Measurements from ENCODE around the gene DECR2.
"Not testable (repeated sequence)": the region's sequence is repeated elsewhere in the genome, so short reads cannot be mapped to it uniquely, and the experiment has no call there.

DECR2 gene

DNA sequence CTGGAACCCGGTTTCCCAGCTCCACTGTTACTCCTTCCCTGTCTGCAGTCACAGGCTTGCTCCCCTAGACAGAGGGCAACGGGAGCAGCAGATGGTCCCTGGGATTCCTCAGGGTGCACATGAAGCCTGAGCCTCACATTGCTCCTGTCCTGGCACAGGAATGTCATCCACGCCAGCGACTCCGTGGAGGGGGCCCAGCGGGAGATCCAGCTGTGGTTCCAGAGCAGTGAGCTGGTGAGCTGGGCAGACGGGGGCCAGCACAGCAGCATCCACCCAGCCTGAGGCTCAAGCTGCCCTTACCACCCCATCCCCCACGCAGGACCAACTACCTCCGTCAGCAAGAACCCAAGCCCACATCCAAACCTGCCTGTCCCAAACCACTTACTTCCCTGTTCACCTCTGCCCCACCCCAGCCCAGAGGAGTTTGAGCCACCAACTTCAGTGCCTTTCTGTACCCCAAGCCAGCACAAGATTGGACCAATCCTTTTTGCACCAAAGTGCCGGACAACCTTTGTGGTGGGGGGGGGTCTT lies 1.6 kb upstream of the DECR2 start:
- no peak for DNase-seq (ENCODE audit: low read depth)

DNA sequence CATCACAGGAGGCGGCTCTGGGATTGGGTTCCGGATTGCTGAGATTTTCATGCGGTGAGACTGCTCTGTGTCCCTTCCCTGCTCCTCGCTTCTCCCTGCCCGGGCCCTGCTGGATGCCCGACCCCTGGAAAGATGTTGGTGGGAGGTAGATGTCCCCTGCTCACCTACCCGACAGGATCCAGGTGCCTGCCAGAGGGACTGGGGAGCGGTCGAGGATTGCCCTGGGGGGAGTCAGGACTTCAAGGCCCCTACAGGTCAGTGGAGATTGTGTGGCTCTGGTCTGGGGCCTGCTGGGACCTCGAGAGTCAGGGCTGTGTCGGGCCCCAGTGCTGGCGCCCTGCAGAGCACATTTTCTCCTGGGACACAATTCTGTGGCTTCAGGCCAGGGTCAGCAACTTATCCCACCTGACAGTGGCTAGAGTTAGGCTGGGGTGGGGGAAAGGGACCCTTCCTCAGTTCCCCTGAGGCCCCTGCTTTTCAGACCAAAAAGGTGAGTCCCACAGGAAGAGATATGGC lies 3.3 kb downstream of the DECR2 start:
- DNase-seq (ENCODE audit: low read depth) = no peak

DNA sequence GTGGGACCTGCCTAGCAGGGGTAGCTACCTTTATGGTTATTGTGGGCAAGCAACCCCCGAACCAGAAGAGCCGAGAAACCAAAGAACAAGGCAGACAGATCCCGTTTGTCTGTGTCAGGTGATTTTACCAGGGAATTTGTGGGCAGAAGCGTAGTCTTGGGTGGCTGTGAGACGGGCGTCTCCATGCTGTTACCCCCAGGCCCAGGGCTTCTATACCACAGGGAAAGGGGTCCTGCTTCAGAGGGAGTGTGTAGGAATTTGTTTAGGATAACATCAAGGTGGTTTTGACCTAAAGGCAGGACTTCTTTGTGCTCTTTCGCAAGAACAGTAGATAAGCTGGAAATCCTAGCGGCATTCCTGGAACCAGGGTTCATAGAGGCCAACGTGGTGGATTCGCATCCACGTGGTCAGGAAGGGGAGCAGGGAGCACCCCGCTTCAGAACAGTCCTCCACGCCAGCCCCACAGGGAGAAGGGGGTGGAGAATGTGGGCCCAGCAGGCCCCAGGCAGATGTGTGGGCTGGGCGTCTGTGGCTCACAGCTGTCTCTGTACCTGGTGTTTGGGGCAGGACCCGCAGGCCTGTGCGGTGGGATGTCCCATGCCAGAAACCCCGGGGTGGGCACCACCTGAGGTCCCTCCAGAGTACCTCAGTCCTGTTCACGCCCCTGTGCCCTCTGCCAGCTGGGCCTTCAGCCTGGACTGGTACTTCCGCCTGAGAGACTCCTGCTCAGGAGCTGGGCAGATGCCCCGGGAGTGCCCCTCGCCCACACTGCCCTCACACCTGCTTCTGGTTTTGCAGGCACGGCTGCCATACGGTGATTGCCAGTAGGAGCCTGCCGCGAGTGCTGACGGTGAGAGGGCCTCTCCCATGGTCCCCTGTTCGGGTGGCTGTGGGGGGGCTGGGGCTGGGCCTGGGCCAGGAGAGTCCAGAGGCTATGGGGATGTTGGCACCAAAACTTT lies 4.1 kb downstream of the DECR2 start:
- no peak for DNase-seq (ENCODE audit: low read depth)

DNA sequence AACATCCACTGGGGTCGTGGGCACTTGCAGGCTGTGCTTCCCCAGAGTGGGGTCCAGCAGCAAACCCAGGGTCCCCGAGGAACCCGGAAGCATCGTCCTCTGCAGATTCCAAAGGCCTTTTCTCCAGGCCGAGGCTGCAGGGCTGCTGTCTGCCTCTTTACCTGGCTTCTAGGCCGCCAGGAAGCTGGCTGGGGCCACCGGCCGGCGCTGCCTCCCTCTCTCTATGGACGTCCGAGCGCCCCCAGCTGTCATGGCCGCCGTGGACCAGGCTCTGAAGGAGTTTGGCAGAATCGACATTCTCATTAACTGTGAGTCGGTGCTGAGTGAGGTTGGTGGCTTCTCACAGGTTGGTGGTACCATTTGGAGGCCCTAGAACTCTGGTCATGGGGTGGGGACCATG lies 5.6 kb downstream of the DECR2 start:
- no peak for DNase-seq (ENCODE audit: low read depth)

DNA sequence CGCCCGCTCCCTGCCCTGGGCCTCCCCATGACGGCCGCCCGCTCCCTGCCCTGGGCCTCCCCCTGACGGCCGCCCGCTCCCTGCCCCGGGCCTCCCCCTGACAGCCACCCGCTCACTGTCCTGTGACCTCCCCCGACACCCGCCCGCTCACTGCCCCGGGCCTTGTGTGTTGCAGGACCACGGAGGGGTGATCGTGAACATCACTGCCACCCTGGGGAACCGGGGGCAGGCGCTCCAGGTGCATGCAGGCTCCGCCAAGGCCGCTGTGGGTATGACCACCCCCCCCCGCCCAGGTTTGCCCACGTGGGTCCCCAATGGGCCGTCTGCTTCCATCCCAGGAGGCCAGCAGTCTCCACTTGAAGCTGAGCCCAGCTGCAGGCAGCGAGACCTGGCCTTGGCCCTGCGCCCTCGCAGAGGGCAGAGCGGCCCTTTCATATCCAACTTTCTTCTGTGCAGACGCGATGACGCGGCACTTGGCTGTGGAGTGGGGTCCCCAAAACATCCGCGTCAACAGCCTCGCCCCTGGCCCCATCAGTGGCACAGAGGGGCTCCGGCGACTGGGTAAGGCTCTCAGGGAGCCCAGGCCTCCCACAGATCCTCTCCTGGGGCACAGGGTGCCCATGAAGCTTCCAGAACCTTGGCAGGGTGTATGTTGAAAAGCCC lies 9.0 kb downstream of the DECR2 start:
- no peak for DNase-seq (ENCODE audit: low read depth)

DNA sequence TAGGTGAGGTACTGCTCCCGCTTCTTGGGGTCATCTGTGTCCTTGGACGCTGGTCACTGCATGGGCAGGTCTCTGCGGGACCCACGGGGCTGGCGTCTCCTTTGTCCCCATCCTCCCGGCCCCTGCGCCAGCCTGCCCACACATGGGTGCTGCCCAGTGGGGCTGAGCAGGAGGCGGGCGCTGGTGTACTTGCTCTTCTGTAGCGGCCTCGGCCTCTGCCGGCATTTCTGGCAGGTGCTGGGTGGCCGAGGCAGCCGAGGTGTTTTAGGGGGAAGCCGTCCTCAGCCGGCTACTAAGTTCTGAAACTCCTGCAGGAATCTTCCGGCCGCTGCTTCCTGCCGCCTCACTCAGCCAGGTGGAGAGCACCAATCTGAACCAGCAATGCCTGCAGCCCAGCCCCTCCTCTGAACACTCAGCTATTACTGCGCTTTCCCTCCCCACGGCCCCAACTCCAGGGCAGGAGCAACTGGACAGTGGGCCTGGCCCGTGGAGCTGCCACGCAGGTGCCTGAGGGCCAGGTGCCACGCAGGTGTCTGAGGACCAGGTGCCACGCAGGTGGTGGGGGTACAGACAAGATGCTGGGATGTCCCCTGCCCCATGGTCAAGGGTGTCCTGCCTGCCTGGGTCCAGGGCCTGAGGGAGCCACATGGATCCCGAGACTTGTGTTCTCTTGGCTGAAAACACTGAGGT lies 10.0 kb downstream of the DECR2 start:
- DNase-seq (ENCODE audit: low read depth) = no peak

DNA sequence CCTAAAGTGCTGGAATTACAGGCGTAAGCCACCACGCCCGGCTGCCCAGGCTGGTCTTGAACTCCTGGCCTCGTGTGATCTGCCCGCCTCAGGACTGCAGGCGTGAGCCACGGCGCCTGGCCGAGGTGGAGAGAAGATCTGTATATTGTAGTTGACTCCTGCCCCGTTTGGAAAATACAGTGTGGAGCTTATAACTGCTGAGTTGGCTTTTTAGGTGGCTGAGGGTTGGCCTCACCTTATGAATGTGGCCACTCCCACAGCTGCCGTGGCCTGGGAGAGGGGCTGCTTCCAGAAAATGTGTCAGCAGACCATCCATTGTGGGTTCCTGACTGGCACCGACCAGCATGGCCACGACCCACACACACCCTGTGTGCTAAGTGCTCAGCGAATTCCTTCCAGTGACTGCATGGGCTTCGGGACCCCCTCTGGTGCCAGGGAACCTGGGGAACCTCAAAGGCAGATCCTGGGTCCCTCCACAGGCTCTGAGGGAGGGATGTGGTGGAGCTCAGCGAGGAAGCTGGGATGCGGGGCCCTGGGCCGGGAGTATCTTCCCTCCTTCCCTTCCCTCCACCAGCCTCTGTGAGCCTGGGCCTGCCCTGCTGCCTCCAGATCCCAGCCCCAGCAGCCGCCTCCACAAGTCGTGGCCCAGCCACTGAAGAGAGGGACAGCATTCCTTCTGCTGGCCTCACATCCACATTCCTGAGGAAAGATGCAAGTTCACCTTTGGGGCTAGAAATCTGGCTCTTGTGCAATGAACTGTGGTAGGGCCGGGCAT lies 12.9 kb downstream of the DECR2 start:
- no peak for DNase-seq (ENCODE audit: low read depth)

DNA sequence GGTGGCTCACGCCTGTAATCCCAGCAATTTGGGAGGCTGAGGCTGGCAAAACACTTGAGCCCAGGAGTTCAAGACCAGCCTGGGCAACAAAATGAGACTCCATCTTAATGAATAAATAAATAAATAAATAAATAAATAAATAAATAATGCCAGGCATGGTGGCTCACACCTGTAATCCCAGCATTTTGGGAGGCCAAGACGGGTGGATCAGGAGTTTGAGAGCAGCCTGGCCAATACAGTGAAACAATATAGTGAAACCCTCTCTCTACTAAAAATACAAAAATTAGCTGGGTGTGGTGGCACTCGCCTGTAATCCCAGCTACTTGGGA lies 13.4 kb downstream of the DECR2 start:
- DNase-seq (ENCODE audit: low read depth) = not testable (repeated sequence)

DNA sequence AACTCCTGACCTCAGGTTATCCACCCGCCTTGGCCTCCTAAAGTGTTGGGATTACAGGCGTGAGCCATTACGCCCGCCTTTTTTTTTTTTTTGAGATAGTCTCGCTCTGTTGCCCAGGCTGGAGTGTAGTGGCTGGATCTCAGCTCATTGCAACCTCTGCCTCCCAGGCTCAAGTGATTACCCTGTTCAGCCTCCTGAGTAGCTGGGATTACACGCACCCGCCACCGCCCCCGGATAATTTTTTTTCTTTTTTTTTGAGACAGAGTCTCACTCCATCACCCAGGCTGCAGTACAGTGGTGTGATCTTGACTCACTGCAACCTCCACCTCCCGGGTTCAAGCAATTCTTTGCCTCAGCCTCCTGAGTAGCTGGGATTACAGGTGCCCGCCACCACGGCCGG lies 20.5 kb downstream of the DECR2 start:
- not testable (repeated sequence) for DNase-seq (ENCODE audit: low read depth)

DNA sequence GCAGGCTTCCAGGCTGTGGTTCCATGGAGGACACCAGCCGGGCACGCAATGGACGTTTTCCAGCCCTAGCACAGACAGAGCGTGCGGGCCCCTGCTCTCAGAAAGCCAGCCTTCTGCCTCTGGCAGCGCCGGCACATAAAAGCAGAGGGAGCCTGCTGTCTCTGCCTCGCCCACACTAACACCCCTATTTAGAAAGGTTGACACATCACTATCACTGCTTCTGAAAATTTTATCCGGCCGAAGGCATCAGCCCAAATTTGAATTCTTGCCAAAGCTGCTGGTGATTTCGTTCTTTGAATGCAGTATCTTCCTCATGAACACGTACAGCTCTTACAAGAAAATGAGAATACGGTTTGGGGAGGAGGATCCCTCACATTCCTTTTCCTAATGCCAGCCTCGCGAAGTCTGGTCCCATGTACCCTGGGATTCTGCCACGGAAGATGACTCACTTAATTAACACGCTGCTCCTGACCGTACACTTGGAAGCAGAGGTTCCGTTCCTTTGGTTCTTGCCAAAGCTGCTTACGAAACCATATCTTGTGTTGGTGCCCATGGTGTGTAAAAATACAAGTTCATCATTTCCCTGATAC lies 22.4 kb downstream of the DECR2 start:
- DNase-seq (ENCODE audit: low read depth) = no peak

DNA sequence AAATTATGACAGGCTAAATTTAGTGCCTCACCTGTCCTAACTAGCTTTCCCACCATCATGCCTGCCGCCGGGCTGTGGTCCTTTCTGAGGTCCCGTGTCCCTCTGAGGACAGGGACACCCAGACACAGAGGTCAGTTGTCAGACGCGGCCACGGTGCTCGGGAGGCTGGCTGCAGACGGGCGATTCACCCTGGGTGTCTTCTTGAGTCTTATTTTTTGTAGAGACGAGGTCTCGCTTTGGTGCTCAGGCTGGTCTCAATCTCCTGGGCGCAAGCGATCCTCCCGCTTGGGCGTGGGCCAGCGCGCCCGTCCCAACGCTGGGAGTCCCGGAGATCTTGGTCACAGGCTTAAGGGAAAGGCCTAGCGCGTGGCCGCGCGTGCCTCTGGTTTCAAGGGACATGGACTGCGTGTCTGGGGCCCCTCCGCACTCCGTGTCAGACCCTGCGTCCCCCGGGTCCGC lies 23.0 kb downstream of the DECR2 start:
- DNase-seq (ENCODE audit: low read depth) = no peak

DNA sequence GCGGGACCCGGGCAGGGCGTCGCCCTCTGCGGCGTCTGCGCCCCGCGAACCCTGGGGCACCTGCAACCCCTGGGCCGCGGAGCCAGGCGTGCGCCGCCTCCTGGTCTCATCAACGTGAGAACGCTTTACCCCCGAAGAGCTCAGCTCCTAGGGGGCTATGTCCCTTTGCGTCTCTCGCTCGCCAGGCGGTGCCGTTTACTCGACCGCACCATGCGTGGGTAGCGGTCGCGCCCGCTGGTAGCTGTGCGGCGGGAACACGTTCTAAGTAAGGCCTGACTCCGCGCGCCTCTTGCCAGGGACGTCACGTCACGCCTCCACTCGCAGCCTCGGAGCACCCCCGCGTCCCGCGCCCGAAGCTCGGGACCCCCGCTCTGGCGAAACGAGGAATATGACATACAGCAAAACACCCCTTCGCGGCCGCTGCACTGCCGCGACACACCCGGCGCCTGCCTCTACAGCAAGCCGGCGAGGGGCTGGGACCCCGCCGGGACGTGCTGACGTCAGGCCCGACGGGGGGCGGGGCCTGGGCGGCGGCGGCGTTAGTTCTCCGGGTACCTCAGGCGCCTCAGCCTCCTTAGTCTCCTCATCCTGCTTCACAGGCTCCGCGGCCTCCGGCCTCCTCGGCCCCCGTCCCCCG lies 23.5 kb downstream of the DECR2 start, which contains the start of gene RAB11FIP3:
Gene RAB11FIP3 (plus strand): TSS at position 568 of the 637 bp plus-strand sequence. CDS start 358 bp downstream, outside the sequence.
- peak; percentile 76 for DNase-seq (ENCODE audit: low read depth)

DNA sequence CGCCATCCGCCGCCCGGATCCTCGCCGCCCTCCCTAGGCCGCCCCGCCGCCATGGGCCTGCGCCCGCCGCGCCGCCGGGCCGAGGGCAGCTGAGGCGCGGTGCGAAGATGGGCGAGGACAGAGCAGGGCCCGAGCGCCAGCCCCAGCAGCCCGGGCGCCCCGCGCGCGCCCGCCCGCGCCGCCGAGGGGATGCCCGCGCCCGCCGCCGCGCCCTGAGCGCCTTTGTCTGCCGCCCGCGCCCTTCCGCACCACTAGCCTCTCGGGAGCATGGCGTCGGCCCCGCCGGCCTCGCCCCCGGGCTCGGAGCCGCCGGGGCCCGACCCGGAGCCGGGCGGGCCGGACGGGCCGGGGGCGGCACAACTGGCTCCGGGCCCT lies 24.0 kb downstream of the DECR2 start:
- DNase-seq (ENCODE audit: low read depth) = no peak

DNA sequence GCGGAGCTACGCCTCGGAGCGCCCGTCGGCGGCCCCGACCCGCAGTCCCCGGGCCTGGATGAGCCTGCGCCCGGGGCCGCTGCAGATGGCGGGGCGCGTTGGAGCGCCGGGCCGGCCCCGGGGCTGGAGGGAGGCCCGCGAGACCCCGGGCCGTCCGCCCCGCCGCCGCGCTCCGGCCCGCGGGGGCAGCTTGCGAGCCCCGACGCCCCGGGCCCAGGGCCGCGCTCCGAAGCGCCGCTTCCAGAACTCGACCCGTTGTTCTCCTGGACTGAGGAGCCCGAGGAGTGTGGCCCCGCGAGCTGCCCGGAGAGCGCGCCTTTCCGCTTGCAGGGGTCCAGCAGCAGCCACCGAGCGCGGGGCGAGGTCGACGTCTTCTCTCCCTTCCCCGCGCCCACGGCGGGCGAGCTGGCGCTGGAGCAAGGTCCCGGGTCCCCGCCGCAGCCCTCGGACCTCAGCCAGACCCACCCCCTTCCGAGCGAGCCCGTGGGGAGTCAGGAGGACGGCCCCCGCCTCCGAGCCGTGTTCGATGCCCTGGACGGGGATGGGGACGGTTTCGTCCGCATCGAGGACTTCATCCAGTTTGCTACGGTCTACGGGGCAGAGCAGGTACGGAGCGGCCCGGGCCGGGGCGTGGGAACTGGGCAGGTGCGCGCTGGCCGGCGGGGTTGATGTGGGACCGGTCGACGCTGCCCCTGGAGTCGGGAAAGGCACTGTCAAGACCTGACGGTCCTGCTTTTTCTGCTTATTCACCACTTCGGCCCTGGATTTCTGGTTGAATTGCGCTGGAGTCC lies 24.6 kb downstream of the DECR2 start:
- no peak for DNase-seq (ENCODE audit: low read depth)

DNA sequence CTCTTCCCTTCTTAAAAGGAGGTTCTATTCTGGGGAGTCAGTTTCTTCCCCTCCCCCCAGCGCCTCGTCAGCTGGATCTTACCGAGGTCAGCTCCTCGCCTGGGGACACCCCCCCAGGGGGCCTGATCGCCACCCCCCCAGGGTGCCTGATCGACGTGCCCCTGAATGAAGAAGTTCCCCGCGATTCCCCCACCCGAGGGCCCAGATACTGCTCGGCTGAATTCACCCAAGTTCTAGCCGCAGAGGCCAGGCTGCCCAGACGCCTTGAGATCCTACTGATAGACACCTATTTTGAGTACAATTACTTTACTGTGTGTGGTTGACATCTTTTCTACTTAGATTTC lies 25.2 kb downstream of the DECR2 start:
- DNase-seq (ENCODE audit: low read depth) = no peak

DNA sequence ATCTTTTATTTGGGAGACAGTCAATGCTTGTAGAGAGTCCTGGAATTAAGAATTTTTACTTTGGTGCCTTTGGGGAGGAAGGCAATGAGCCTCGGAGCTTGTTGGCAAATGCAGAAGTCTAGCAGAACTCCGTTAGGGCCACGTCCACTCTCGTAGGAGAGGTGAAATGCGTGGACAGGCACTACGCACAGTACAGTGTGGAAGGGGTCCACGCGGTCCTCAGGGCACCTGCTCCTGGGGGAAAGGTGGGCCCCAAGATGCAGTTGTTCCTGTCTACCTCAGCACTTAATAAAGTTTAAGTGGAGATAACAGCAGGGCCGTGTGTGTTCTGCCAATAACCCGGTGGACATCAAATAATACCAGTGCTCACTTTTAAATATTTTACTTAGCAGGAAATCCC lies 25.6 kb downstream of the DECR2 start:
- DNase-seq (ENCODE audit: low read depth) = no peak

DNA sequence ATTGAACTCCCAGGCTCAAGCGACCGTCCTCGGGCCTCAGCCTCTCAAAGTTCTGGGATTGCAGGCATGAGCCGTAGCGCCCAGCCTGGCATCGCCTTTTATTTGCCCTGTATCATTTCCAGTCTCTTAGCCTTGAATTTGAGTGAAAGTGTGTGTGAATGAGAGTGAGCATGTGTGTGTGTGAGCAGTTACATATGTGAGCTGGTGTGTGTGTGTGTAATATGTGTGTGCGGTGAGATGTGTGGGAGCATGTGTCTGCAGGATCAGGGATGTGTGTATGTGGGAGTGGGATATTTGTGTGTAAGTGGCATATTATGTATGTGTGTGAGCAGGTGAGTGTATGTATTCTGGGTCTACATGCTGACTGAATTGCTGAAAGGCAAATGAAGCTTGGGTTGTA lies 29.2 kb downstream of the DECR2 start:
- no peak for DNase-seq (ENCODE audit: low read depth)

DNA sequence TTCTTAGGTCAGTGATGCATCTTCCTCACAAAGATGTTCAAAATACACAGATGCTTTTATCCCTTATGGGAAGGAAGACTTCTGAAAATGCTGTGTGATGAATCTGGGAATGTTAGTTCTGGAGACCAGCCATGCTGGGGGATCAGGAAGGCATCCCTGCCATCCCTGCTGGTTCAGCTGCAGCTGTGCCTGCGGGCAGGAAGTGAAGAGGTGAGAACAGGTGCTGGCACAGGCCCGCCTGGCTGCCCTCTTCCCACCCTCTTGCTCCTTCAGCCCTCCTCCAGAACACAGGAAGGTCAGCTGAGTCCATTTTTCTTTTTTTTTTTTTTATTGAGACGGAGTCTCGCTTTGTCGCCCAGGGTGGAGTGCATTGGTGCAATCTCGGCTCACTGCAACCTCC lies 38.9 kb downstream of the DECR2 start:
- DNase-seq (ENCODE audit: low read depth) = no peak

DNA sequence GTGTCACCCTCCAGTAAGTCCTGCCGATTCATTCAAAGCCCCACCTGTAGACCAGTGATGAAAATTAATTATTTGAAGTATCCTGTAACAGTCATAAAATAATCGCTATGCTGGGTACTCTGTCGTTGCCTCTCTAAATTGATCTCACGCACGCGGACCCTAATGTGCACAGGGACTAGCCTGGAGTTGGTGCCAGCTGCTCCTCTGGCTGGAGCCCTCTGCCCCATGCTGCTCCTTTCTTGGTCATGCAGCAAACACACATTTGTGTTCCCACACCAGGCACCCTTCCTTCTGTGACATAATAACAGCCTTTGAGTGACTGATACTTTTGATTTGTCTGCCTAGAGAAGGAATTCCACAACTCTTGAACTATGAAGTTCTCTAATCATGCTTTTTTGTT lies 39.8 kb downstream of the DECR2 start:
- DNase-seq (ENCODE audit: low read depth) = no peak

DNA sequence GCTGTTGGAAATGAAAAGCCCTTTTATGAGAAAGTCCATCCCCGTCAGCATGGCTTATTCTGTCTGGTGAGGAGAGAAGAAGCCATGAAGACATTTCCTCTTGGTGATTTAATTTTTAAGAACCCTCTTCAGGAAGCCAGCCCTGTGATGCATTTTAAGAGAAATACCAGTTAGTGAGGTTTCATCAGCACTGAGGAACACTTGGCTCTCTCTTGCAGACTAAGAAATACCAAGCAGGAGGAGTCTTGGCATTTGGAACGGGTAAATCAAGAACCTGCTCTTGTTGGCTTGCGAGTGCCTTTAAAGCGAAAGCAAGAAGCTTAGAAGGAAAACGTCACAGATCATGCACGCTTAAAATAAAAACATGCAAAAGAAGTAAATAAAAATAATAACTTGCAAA lies 41.3 kb downstream of the DECR2 start:
- no peak for DNase-seq (ENCODE audit: low read depth)

Data from activated T-helper 1 cell treated with Interleukin-2 at 50 U/mL for 16 hours (primary cell).